A673 (cell line): ENCODE data around the gene PPP1R12A.

ENCODE experiments used
- EZH2 ChIP-seq: fragments of 200-600 bp; sonication (generic); IDR thresholded peaks from 2 replicates; pipeline ENCODE4 v1.6.1; 2017; ENCODE audit warnings: borderline replicate concordance, low read depth, mild to moderate bottlenecking, mixed read lengths, antibody characterized with exemption, low read length; ENCODE audit not compliant: poor library complexity, severe bottlenecking
- TF ChIP-seq, protein P1 (sequence below): fragments of 300-800, 200-600 bp; sonication (generic); conservative IDR thresholded peaks from 2 replicates; pipeline ENCODE4 v1.5.1; 2017; ENCODE audit warnings: low read depth, mild to moderate bottlenecking, antibody characterized with exemption, low read length, moderate library complexity, mixed read lengths

GRCh38 chr12:79982086-79983062 lies 47.5 kb upstream of the PPP1R12A start:
- TF ChIP-seq, protein P1, sequence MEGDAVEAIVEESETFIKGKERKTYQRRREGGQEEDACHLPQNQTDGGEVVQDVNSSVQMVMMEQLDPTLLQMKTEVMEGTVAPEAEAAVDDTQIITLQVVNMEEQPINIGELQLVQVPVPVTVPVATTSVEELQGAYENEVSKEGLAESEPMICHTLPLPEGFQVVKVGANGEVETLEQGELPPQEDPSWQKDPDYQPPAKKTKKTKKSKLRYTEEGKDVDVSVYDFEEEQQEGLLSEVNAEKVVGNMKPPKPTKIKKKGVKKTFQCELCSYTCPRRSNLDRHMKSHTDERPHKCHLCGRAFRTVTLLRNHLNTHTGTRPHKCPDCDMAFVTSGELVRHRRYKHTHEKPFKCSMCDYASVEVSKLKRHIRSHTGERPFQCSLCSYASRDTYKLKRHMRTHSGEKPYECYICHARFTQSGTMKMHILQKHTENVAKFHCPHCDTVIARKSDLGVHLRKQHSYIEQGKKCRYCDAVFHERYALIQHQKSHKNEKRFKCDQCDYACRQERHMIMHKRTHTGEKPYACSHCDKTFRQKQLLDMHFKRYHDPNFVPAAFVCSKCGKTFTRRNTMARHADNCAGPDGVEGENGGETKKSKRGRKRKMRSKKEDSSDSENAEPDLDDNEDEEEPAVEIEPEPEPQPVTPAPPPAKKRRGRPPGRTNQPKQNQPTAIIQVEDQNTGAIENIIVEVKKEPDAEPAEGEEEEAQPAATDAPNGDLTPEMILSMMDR, result no peak
- TF ChIP-seq EZH2, result no peak
